CD4-positive, alpha-beta memory T cell (primary cell): ENCODE results near the gene SNCA. TPM values are rescaled to one million over a fixed set of nuclear protein-coding genes. Genes with fewer than 3 reads are reported as not detected.

Source experiments
- CTCF ChIA-PET: fragments of 350-600 bp; sonication (Branson Sonifier 250); formaldehyde crosslinking; loops from one replicate; lab custom pipeline; 2021; ENCODE audit warnings: inconsistent platforms; ENCODE audit not compliant: partially characterized antibody; lab: Charles Lee
- POLR2A ChIA-PET: fragments of 350-600 bp; sonication (Branson Sonifier 250); formaldehyde crosslinking; loops from one replicate; lab custom pipeline; 2021; ENCODE audit not compliant: partially characterized antibody; lab: Charles Lee
- DNase-seq, 5 donors: peaks; one replicate each; pipeline versions ENCODE4 v3.0.0 to v3.0.0-alpha.2; 2020 to 2022; ENCODE audit warnings: mixed read lengths in 1 of 5
- H3K27ac ChIP-seq: one replicate; pipeline ENCODE4 v1.7.0; 2013; ENCODE audit warnings: low read depth, low read length
- H3K27me3 ChIP-seq: 2 replicates; pipeline ENCODE4 v1.7.0; 2013; ENCODE audit warnings: mild to moderate bottlenecking, low read length, moderate library complexity; ENCODE audit not compliant: insufficient read depth
- H3K36me3 ChIP-seq: 2 replicates; pipeline ENCODE4 v1.7.0; 2013; ENCODE audit warnings: mild to moderate bottlenecking, low read length, moderate library complexity; ENCODE audit not compliant: insufficient read depth
- H3K4me1 ChIP-seq: 2 replicates; pipeline ENCODE4 v1.7.0; 2013; ENCODE audit warnings: mild to moderate bottlenecking, low read length, moderate library complexity; ENCODE audit not compliant: insufficient read depth
- H3K4me3 ChIP-seq, 2 donors: one replicate each; pipeline ENCODE4 v1.7.0; 2013; ENCODE audit warnings: low read length in 2 of 2, mild to moderate bottlenecking in 1 of 2
- H3K9me3 ChIP-seq, 2 donors: one replicate each; pipeline ENCODE4 v1.7.0; 2013; ENCODE audit warnings: low read length in 2 of 2, control low read depth in 1 of 2; ENCODE audit not compliant: control insufficient read depth in 1 of 2
- H3K27ac Mint-ChIP-seq, 7 donors: one replicate each; pipeline ENCODE4 v1.8.0; 2020 to 2021; ENCODE audit warnings: mixed read lengths in 7 of 7, mild to moderate bottlenecking in 6 of 7, inconsistent platforms in 3 of 7, moderate library complexity in 3 of 7
- H3K27me3 Mint-ChIP-seq, 2 donors: one replicate each; pipeline ENCODE4 v1.8.0; 2020 to 2021; ENCODE audit warnings: mixed read lengths in 2 of 2
- H3K36me3 Mint-ChIP-seq, 2 donors: one replicate each; pipeline ENCODE4 v1.8.0; 2020 to 2021; ENCODE audit warnings: mixed read lengths in 2 of 2, inconsistent platforms in 1 of 2, mild to moderate bottlenecking in 1 of 2
- H3K4me1 Mint-ChIP-seq, 4 donors: one replicate each; pipeline ENCODE4 v1.8.0; 2020 to 2021; ENCODE audit warnings: mixed read lengths in 4 of 4, mild to moderate bottlenecking in 1 of 4
- H3K4me3 Mint-ChIP-seq, 8 donors: one replicate each; pipeline ENCODE4 v1.8.0; 2020 to 2021; ENCODE audit warnings: mixed read lengths in 8 of 8, mild to moderate bottlenecking in 7 of 8, moderate library complexity in 6 of 8, inconsistent platforms in 3 of 8
- H3K9me3 Mint-ChIP-seq, 8 donors: one replicate each; pipeline ENCODE4 v1.8.0; 2020 to 2021; ENCODE audit warnings: mixed read lengths in 8 of 8, mild to moderate bottlenecking in 5 of 8, inconsistent platforms in 3 of 8, moderate library complexity in 1 of 8
- intact Hi-C: fragments of 100-400 bp; cut with micrococcal nuclease; formaldehyde crosslinking; loops from one replicate; pipeline ENCODE4 v1.15.1; 2023
- polyA plus RNA-seq, 2 donors: library from polyadenylated mRNA; unstranded; fragments of 300-500 nt; fragmentation: Illumina TruSeq; gene quantifications; one replicate each; pipeline ENCODE4 v1.2.3, GENCODE V29; 2021
- total RNA-seq, 2 experiments: library from RNA; stranded (reverse); gene quantifications; one replicate each; pipeline ENCODE4 v1.2.3, GENCODE V29; 2021

SNCA gene
- total and polyA plus RNA-seq, 4 experiments from 2014 or later, result 0.70 to 1.8 (median 1.4) TPM

- Mint-ChIP-seq H3K36me3 (no peaks in the 10 kb centered on the region), H3K4me3 (peak overlapping the region; percentile 15 to 85 (median 72)), H3K9me3 (peaks cover 0 to 3% (median 0%) of the 10 kb centered on the region in 8 donors), H3K4me1 (peaks cover 14 to 29% (median 20%) of the 10 kb centered on the region in 4 donors), H3K27me3 (peaks cover 24 to 34% of the 10 kb centered on the region in 2 donors), H3K27ac (no peak overlapping the region)
- H3K36me3 ChIP-seq, result no peaks in the 10 kb centered on the region
- peaks cover 22% of the 10 kb centered on the region for H3K4me1 ChIP-seq
- peaks cover 22% of the 10 kb centered on the region for H3K27me3 ChIP-seq
- DNase-seq, result no peak
- no peak overlapping the region for H3K27ac ChIP-seq
- H3K9me3 ChIP-seq, result no peaks in the 10 kb centered on the region
- intact Hi-C loops, result loop anchor here (5.0 kb wide), 1 partner anchor 66 kb away; no protein-coding TSS in a partner anchor
- POLR2A ChIA-PET, result no interaction called here
- no peak overlapping the region for H3K4me3 ChIP-seq
- CTCF ChIA-PET, result no interaction called here
These were observed 773 bp downstream of the SNCA start for GRCh38 chr4:89836031-89836745.

GRCh38 chr4:89835413-89835812 lies 1.5 kb downstream of the SNCA start:
- Mint-ChIP-seq H3K36me3 (no peaks in the 10 kb centered on the region), H3K27me3 (peaks cover 19 to 28% of the 10 kb centered on the region in 2 donors), H3K27ac (no peak overlapping the region), H3K9me3 (peaks cover 0 to 3% (median 0%) of the 10 kb centered on the region in 8 donors), H3K4me1 (peaks cover 14 to 29% (median 20%) of the 10 kb centered on the region in 4 donors), H3K4me3 (peak overlapping the region in 6 of 8 donors; percentile 12 to 78 (median 64))
- Histone ChIP-seq H3K4me3 (no peak overlapping the region), H3K9me3 (no peaks in the 10 kb centered on the region), H3K27me3 (peaks cover 22% of the 10 kb centered on the region), H3K36me3 (no peaks in the 10 kb centered on the region), H3K27ac (no peak overlapping the region), H3K4me1 (peaks cover 22% of the 10 kb centered on the region)
- no peak for DNase-seq
- intact Hi-C loops, result loop anchor here (5.0 kb wide), 1 partner anchor 67 kb away; no protein-coding TSS in a partner anchor
- ChIA-PET POLR2A (no interaction called here), CTCF (no interaction called here)

DNA sequence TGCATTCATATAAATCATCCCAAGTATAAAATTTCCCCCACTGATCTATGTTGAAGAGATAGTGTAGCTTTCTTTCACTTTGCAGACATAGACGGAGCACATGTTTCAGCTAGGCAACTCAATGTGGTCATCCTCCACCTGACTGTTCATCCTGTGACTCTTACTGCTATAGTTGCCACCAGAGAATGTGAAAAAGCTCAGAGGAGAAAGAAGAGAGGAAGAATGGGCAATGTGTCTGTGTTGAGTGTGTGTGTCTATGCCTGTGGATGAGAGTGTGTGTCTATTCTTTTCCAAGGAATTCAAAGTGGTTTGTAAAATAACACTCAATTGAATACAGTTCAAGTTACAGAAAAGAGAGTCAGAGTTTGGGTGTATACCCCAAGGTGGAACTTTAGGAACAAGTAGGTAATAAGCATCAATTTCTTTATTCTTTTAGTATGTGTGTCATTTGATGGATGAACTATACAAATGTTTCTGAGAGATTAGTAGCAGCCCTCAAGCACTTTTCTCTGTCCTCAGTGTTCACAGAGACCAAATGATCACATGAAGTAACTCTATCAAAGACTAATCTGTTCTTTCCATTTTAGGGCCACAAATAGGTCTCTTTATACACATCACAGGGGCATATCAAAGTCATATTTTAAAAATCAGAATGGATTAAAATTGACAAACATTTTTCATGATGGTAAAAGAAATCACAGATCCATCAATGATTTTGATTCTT lies 2.3 kb downstream of the SNCA start:
- ChIA-PET CTCF (no interaction called here), POLR2A (no interaction called here)
- H3K9me3 ChIP-seq, result no peaks in the 10 kb centered on the region
- Mint-ChIP-seq H3K9me3 (peaks cover 0 to 3% (median 0%) of the 10 kb centered on the region in 8 donors), H3K4me3 (no peak overlapping the region), H3K27me3 (peaks cover 19 to 28% of the 10 kb centered on the region in 2 donors), H3K36me3 (no peaks in the 10 kb centered on the region), H3K4me1 (peaks cover 19 to 34% (median 25%) of the 10 kb centered on the region in 4 donors), H3K27ac (no peak overlapping the region)
- intact Hi-C loops, result loop anchor here (5.0 kb wide), 1 partner anchor 68 kb away; no protein-coding TSS in a partner anchor
- peaks cover 22% of the 10 kb centered on the region for H3K4me1 ChIP-seq
- DNase-seq, result no peak
- H3K36me3 ChIP-seq, result no peaks in the 10 kb centered on the region
- H3K4me3 ChIP-seq, result no peak overlapping the region
- H3K27me3 ChIP-seq, result peaks cover 22% of the 10 kb centered on the region
- H3K27ac ChIP-seq, result no peak overlapping the region

- no peak overlapping the region for H3K27ac ChIP-seq
- no peaks in the 10 kb centered on the region for H3K27me3 ChIP-seq
- Mint-ChIP-seq H3K4me1 (peaks cover 10 to 19% (median 15%) of the 10 kb centered on the region in 4 donors), H3K27me3 (peaks cover 0 to 5% of the 10 kb centered on the region in 2 donors), H3K4me3 (peak overlapping the region; percentile 47 to 77 (median 66)), H3K27ac (peak overlapping the region; percentile 0 to 88 (median 50)), H3K36me3 (no peaks in the 10 kb centered on the region), H3K9me3 (no peaks in the 10 kb centered on the region)
- intact Hi-C loops, result no loop called here
- H3K4me3 ChIP-seq, result no peak overlapping the region
- peak; percentile 45 to 77 (median 56) for DNase-seq
- CTCF ChIA-PET, result no interaction called here
- H3K9me3 ChIP-seq, result no peaks in the 10 kb centered on the region
- peaks cover 8% of the 10 kb centered on the region for H3K4me1 ChIP-seq
- POLR2A ChIA-PET, result no interaction called here
- H3K36me3 ChIP-seq, result no peaks in the 10 kb centered on the region
These were observed 7.4 kb downstream of the SNCA start for GRCh38 chr4:89829470-89830138.

GRCh38 chr4:89823416-89823815 lies 13.5 kb downstream of the SNCA start:
- no peaks in the 10 kb centered on the region for H3K36me3 ChIP-seq
- ChIA-PET CTCF (no interaction called here), POLR2A (no interaction called here)
- no peaks in the 10 kb centered on the region for H3K36me3 Mint-ChIP-seq
- no peak overlapping the region for H3K4me3 Mint-ChIP-seq
- H3K9me3 ChIP-seq, result no peaks in the 10 kb centered on the region
- no peak overlapping the region for H3K27ac ChIP-seq
- no peaks in the 10 kb centered on the region for H3K4me1 ChIP-seq
- no peak overlapping the region for H3K27ac Mint-ChIP-seq
- H3K4me1 Mint-ChIP-seq, result peaks cover 0 to 4% (median 3%) of the 10 kb centered on the region in 4 donors
- H3K27me3 ChIP-seq, result no peaks in the 10 kb centered on the region
- H3K27me3 Mint-ChIP-seq, result peaks cover 1 to 3% of the 10 kb centered on the region in 2 donors
- H3K9me3 Mint-ChIP-seq, result no peaks in the 10 kb centered on the region
- no peak for DNase-seq
- intact Hi-C loops, result no loop called here
- no peak overlapping the region for H3K4me3 ChIP-seq

- no peaks in the 10 kb centered on the region for H3K9me3 Mint-ChIP-seq
- H3K4me1 Mint-ChIP-seq, result no peaks in the 10 kb centered on the region
- Histone ChIP-seq H3K4me3 (no peak overlapping the region), H3K36me3 (no peaks in the 10 kb centered on the region), H3K27me3 (no peaks in the 10 kb centered on the region), H3K27ac (no peak overlapping the region), H3K4me1 (no peaks in the 10 kb centered on the region), H3K9me3 (no peaks in the 10 kb centered on the region)
- intact Hi-C loops, result no loop called here
- H3K36me3 Mint-ChIP-seq, result no peaks in the 10 kb centered on the region
- ChIA-PET POLR2A (no interaction called here), CTCF (no interaction called here)
- H3K27ac Mint-ChIP-seq, result no peak overlapping the region
- peaks cover 2 to 3% of the 10 kb centered on the region in 2 donors for H3K27me3 Mint-ChIP-seq
- no peak for DNase-seq
- no peak overlapping the region for H3K4me3 Mint-ChIP-seq
These were observed 15.3 kb downstream of the SNCA start for GRCh38 chr4:89821612-89822011.

DNA sequence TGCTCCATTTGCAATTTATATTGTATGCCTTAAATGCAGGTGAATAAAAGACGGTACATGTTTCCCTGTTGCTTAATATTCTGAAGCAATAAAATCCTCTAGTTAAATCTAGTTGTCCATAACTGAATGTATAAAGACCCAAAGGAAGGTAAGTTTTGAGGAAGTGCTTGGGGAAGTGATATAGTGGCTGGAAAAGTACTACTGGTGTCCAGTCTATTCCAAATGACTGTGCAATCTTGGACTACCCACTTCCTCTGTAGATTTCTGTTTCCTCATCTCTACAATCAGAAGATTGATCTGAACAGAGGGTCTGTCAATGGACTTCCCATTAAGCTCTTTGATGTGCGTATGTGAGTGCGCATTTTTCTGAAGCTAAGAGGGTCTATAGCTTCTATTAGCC lies 17.0 kb downstream of the SNCA start:
- Histone ChIP-seq H3K4me3 (no peak overlapping the region), H3K27me3 (no peaks in the 10 kb centered on the region), H3K27ac (no peak overlapping the region), H3K9me3 (no peaks in the 10 kb centered on the region), H3K36me3 (no peaks in the 10 kb centered on the region), H3K4me1 (no peaks in the 10 kb centered on the region)
- Mint-ChIP-seq H3K4me3 (no peak overlapping the region), H3K36me3 (no peaks in the 10 kb centered on the region), H3K9me3 (no peaks in the 10 kb centered on the region), H3K4me1 (no peaks in the 10 kb centered on the region), H3K27me3 (peaks cover 2 to 3% of the 10 kb centered on the region in 2 donors), H3K27ac (no peak overlapping the region)
- ChIA-PET CTCF (no interaction called here), POLR2A (no interaction called here)
- DNase-seq, result no peak
- intact Hi-C loops, result no loop called here
